ENCODE data around the gene RPL7L1. TPM values are rescaled to one million over a fixed set of nuclear protein-coding genes. Genes with fewer than 3 reads are reported as not detected.

The RPL7L1 gene
- total and polyA plus RNA-seq, 2 of the 13 experiments (the other 11 are each of a cell fraction or from before 2014, with no cell fraction given): 51.6 to 179 TPM

DNA sequence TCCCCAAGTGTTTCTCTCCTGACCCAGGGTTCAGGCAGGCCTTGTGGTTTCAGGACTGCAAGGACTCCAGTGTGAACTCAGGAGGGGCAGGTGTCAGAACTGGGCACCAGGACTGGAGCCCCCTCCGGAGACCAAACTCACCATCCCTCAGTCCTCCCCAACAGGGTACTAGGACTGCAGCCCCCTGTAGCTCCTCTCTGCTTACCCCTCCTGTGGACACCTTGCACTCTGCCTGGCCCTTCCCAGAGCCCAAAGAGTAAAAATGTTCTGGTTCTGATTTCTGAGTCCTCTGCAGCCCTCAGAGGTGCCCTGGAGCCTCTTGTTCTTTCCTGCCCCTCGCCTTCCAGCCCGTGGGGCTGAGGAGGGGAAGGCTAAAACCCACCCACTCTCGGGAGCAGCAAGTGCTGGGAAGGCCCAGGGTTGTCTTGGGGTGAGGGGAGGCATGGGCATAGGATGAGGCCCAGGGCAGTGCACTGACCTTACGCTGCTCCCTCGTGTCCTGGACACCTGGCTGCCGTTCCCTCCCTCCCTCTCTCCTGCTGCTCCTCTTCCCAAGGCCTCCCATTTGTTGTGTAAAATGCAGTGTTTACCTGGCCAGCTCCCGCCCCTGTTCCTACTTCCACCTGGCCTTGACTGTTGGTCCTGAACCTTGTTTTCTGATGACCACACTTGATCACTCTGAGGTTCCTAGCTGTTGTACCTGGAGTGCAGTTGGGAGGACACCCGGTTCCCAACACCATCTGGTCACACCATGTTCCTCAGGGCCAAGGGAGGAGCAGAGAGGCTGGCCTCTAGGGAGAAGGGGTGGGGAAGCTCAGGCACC, 59.8 kb downstream of the RPL7L1 start (continued):
- 0 out of 2 replicates have a peak, but pooled peaks have one; percentile 15 for TF ChIP-seq CREB1 (IDR thresholded peaks at IDR 0.05)
- TF ChIP-seq CREB1 (CRISPR knock-in tag; IDR thresholded peaks at IDR 0.05): no peak; the same call in 1 of the 2 replicates
- peak; percentile 89 for TF ChIP-seq ESRRA (CRISPR knock-in tag; IDR thresholded peaks at IDR 0.05; ENCODE audit: low read depth)
- peak; percentile 83 for TF ChIP-seq THRA (CRISPR knock-in tag; IDR thresholded peaks at IDR 0.05; ENCODE audit: borderline replicate concordance)
- TF ChIP-seq ZBED4 (CRISPR knock-in tag; IDR thresholded peaks at IDR 0.05; ENCODE audit: borderline replicate concordance): peak; percentile 57; the same call in 1 of the 2 replicates
- TF ChIP-seq, protein P1, sequence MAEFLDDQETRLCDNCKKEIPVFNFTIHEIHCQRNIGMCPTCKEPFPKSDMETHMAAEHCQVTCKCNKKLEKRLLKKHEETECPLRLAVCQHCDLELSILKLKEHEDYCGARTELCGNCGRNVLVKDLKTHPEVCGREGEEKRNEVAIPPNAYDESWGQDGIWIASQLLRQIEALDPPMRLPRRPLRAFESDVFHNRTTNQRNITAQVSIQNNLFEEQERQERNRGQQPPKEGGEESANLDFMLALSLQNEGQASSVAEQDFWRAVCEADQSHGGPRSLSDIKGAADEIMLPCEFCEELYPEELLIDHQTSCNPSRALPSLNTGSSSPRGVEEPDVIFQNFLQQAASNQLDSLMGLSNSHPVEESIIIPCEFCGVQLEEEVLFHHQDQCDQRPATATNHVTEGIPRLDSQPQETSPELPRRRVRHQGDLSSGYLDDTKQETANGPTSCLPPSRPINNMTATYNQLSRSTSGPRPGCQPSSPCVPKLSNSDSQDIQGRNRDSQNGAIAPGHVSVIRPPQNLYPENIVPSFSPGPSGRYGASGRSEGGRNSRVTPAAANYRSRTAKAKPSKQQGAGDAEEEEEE (CRISPR knock-in tag; IDR thresholded peaks at IDR 0.05; ENCODE audit: borderline replicate concordance): no peak
- TF ChIP-seq ZNF564 (CRISPR knock-in tag; IDR thresholded peaks at IDR 0.05): peak; percentile 77; the same call in 1 of the 2 replicates
- peak; percentile 97 for TF ChIP-seq ARNTL (CRISPR knock-in tag; IDR thresholded peaks at IDR 0.05)
- peak; percentile 34; the same call in 1 of the 2 replicates for TF ChIP-seq GATAD1 (CRISPR knock-in tag; IDR thresholded peaks at IDR 0.05)
- no peak for TF ChIP-seq KDM5A (IDR thresholded peaks at IDR 0.05; ENCODE audit: borderline replicate concordance, low read length)
- TF ChIP-seq FOXM1 (CRISPR knock-in tag; IDR thresholded peaks at IDR 0.05): no peak
- TF ChIP-seq FOSL1 (CRISPR knock-in tag; IDR thresholded peaks at IDR 0.05; ENCODE audit: borderline replicate concordance): no peak
- no peak for TF ChIP-seq EZH2 (conservative IDR thresholded peaks at IDR 0.05; ENCODE audit: low read depth, low read length)
- TF ChIP-seq, protein P2, sequence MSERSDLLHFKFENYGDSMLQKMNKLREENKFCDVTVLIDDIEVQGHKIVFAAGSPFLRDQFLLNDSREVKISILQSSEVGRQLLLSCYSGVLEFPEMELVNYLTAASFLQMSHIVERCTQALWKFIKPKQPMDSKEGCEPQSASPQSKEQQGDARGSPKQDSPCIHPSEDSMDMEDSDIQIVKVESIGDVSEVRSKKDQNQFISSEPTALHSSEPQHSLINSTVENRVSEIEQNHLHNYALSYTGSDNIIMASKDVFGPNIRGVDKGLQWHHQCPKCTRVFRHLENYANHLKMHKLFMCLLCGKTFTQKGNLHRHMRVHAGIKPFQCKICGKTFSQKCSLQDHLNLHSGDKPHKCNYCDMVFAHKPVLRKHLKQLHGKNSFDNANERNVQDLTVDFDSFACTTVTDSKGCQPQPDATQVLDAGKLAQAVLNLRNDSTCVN (CRISPR knock-in tag; IDR thresholded peaks at IDR 0.05; ENCODE audit: borderline replicate concordance): no peak
- TF ChIP-seq MED8 (CRISPR knock-in tag; IDR thresholded peaks at IDR 0.05; ENCODE audit: insufficient replicate concordance): no peak
- TF ChIP-seq ADNP (CRISPR knock-in tag; IDR thresholded peaks at IDR 0.05): no peak
- no peak for TF ChIP-seq ZNF503 (CRISPR knock-in tag; IDR thresholded peaks at IDR 0.05)
- TF ChIP-seq KLF6 (CRISPR knock-in tag; IDR thresholded peaks at IDR 0.05): peak; percentile 66; the same call in 1 of the 2 replicates
- TF ChIP-seq HCFC1 (IDR thresholded peaks at IDR 0.05; ENCODE audit: low read depth, low read length): no peak
